Subcutaneous adipose tissue (tissue), 4 donors: ENCODE results near the gene FYB2. TPM values are rescaled to one million over a fixed set of nuclear protein-coding genes. Genes with fewer than 3 reads are reported as not detected.

Source experiments
- CTCF ChIP-seq: fragments of 450-650 bp; IDR thresholded peaks from one replicate; pipeline ENCODE4 v1.5.1; 2016; ENCODE audit warnings: low read depth, mild to moderate bottlenecking, control low read depth, antibody characterized with exemption, moderate library complexity
- total RNA-seq, 4 donors: library from RNA; depleted of rRNA; stranded (reverse); fragments of >200 nt; gene quantifications; one replicate each; pipeline ENCODE4 v1.1.0, GENCODE V29; 2016

Gene FYB2
- total RNA-seq, 4 donors from 2014 or later, result not detected

DNA sequence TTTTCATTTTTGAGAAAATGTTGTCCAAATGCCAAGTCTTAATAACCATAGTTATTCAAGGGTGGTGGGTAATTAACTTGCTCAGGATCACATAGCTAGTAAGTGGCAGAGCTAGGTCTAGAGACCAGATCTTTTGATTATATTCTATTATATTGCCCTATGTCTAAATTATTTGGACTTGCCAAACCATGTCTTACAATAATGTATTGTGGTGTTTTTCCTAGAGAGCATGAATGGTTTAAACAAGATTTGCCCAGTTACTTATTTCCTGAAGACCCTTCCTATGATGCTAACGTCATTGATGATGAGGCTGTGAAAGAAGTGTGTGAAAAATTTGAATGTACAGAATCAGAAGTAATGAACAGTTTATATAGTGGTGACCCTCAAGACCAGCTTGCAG, 115.5 kb downstream of the FYB2 start:
- TF ChIP-seq CTCF, result no peak

DNA sequence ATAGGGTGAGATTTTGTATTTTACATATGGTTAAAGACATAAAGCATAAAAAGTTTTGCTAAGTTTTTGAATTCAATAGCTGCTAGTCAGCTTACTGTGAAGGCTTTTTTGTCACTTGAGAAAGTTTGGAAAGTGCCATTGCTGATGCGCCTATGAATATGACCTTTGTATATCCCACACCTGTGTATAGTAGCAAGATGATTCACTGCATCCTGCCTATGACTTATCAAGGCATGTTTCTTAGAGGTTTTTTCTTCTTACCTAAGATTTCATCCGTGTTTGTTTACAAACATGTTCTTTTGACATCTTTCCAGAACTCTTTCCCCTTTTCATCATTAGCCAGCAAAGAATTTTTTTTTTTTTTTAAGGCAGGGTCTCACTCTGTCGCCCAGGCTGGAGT, 122.5 kb downstream of the FYB2 start:
- no peak for TF ChIP-seq CTCF

DNA sequence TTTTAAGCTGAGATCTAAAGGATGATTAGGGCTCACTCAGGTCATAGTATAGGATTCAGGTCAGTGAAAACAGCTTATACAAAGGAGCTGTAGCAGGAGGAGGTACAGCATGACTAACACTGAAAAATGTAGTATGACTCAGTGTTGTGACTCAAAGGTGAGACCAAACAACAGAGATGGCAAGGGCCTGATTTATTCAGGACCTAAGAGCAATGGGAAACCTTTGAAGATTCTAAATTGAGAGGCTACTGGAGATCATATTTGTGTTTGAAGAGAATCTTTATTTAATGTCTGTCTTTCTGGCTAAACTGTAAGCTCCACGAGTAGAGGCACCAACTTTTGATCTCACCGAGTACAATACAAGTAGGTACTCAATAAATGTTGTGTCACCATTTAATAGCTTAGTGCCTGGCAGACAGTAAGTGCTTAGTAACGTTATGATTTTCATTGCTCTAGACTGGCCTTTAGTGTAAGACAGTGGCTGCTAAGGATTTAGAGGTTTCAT, 130.6 kb downstream of the FYB2 start:
- TF ChIP-seq CTCF, result no peak

GRCh38 chr1:56686169-56686568, 133.0 kb downstream of the FYB2 start:
- no peak for TF ChIP-seq CTCF

- no peak for TF ChIP-seq CTCF
Measured at GRCh38 chr1:56683569-56683968, 135.6 kb downstream of the FYB2 start.

DNA sequence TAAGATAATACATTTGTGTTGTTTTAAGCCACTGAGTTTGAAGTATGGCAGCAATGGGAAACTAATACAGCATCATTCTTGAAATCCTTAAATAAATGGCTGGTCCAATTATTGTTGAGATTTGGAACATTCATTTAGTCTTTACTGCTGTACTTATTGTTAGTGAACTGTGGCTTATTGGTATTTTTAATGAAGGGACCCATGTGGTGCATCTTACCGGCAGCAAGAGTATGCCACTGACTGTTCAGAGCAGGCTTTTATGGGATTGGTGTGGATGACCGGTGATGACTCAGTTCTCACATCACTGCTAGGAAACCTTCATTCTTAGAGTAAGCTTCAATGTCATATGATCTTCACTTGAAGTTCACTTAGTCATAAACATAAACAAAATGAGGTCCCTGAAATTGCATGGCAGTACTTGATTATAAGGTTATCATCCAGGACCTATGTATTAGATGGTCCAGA, 142.6 kb downstream of the FYB2 start:
- no peak for TF ChIP-seq CTCF

DNA sequence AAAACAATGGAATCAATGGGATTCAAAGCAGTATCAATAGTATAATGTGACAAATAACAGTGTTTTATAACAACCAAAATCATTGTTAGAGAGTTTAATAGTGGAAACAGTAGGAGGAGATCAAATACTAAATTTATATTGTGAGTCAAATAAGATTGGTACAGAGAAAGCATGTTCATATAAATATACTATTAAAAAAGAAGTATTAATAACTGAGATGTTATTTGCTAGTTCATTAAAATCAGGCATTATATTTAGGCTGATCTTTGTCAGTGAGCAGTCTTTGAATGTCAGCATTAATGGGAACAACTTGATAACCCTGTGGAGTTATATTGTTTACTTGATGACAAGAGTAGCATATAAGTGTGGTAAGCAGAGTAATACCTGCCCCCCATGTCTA, 143.4 kb downstream of the FYB2 start:
- no peak for TF ChIP-seq CTCF

GRCh38 chr1:56672579-56672978, 146.6 kb downstream of the FYB2 start:
- no peak for TF ChIP-seq CTCF
